ENCODE data around the gene PACS1.
A peak's percentile ranks its signal among the peaks of the same experiment; 100 is the strongest.

Gene PACS1

GRCh38 chr11:66050581-66051231 lies 19.4 kb upstream of the PACS1 start:
- DNase-seq (ENCODE audit: low read depth in 2 of 2), result no peak

DNA sequence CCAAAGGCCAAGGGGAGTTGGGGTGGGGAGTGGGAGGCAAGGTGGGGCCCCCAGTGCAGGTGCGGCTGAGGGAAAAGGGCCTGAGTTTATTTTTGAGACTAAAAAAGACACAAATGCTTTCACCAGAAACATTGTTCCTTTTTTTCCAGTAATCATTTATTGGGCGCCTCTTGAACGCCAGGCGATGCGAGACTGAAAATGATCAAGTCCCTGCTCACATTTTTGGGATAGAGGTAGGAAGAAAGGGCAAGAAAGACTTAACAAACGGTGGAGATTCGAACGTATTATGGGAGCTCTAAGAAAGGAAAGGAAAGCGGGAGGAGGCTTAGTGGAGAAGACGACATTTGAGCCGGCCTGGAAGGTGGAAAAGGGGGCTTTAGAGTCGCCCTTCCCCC lies 18.7 kb upstream of the PACS1 start:
- DNase-seq (ENCODE audit: low read depth in 2 of 2), result no peak

- DNase-seq (ENCODE audit: low read depth in 2 of 2), result peak; percentile 94 to 97
Observed at GRCh38 chr11:66051766-66052663, 18.1 kb upstream of the PACS1 start, which contains the start of gene SF3B2. Gene SF3B2, plus strand, starts transcription at chr11:66052364. Its CDS starts 21 bp downstream, at chr11:66052385.

DNA sequence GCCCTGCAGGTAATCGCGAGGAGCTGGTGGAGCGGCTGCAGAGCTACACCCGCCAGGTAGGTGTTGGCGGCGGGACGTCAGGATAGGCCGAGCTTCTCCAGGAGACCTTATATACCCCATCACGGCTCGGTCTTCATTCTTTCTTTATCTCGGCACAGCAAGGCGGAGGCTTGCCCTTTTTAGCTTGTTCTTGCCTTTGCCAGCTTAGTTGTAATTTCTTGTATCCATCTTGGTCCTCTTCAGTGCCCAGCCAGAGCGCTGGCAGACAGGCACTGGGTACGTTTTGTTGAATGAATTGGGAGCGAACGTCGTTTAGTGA lies 17.4 kb upstream of the PACS1 start:
- no peak for DNase-seq (ENCODE audit: low read depth in 2 of 2)

GRCh38 chr11:66055021-66055420 lies 15.1 kb upstream of the PACS1 start:
- DNase-seq (ENCODE audit: low read depth in 2 of 2), result no peak

GRCh38 chr11:66056501-66056900 lies 13.6 kb upstream of the PACS1 start:
- DNase-seq (ENCODE audit: low read depth in 2 of 2), result no peak

DNA sequence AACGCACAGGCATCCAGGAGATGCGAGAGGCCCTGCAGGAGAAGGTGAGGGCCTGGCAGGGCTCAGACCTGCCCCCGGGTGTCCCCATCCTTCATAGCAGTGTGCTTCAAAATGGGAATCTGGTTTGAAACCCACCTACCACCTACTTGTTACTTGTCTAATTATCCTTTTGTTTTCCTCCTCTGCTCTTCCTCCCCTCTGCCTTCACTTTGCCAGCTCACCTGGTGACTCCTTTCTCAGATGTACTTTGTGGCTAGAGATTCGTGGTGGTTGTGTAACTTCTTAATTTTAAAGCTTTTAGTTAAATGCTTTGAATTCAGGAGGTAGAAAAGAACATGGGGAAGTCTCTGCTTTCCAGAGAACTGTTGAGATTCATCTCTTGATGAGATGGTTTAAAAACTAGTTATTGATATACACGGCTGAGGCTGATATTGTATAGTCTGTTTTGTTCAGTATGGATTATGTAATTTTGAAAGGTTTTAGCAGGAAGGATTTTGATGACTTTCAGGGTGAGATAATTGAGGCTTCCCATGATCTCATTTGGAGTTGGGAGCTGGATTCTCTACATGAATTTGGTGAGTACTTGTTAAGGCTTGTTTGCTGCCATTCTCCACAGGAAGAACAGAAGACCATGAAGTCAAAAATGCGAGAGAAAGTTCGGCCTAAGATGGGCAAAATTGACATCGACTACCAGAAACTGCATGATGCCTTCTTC lies 9.9 kb upstream of the PACS1 start:
- no peak for DNase-seq (ENCODE audit: low read depth in 2 of 2)

GRCh38 chr11:66061268-66061667 lies 8.8 kb upstream of the PACS1 start:
- DNase-seq (ENCODE audit: low read depth in 2 of 2), result no peak

- DNase-seq (ENCODE audit: low read depth in 2 of 2), result no peak
Observed at GRCh38 chr11:66062408-66062807, 7.7 kb upstream of the PACS1 start.

- no peak for DNase-seq (ENCODE audit: low read depth in 2 of 2)
Observed at GRCh38 chr11:66063900-66064299, 6.2 kb upstream of the PACS1 start.

DNA sequence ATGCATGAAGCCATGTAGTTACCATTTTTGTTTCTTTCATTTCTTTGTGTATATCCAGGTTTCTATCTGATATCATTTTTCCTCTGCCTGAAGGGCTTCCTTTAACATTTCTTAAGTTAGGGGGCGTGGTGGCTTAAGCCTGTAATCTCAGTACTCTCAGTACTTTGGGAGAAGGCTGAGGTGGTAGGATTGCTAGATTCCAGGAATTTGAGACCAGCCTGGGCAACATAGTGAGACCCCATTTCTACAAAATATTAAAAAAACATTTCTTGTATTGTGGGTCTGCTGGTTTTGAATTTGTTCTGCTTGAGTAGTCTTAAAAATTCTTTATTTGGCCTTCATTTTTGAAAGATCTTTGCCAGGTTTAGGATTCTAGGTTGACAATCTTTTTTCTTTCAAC lies 5.5 kb upstream of the PACS1 start:
- DNase-seq (ENCODE audit: low read depth in 2 of 2), result no peak

- no peak for DNase-seq (ENCODE audit: low read depth in 2 of 2)
Observed at GRCh38 chr11:66066751-66067150, 3.3 kb upstream of the PACS1 start.

- no peak for DNase-seq (ENCODE audit: low read depth in 2 of 2)
Observed at GRCh38 chr11:66067640-66068039, 2.4 kb upstream of the PACS1 start.

DNA sequence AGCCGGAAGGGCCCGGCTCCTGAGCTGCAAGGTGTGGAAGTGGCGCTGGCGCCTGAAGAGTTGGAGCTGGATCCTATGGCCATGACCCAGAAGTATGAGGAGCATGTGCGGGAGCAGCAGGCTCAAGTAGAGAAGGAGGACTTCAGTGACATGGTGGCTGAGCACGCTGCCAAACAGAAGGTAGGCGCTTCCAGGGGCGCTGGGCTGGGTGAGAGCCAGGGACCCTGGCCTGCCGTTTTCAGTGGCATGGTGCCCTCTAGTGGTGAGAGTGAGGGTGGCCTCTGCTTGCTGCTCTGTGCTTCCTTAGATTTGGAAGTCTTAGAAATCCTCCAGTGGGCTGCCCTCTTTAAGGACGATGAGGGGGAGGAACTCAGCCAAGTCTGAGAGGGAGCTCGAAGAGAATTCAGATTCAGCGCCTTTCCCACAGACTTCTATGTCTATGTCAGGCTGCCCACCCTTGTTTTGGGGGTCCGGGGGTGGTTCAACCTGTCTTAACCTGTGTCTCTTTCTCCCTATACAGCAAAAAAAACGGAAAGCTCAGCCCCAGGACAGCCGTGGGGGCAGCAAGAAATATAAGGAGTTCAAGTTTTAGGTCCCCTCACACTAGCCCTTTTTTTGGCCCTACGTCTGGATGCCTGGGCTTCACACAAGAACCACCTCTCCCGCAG lies 1.8 kb upstream of the PACS1 start:
- DNase-seq (ENCODE audit: low read depth in 2 of 2), result peak in 1 of 2 experiments; percentile 31

DNA sequence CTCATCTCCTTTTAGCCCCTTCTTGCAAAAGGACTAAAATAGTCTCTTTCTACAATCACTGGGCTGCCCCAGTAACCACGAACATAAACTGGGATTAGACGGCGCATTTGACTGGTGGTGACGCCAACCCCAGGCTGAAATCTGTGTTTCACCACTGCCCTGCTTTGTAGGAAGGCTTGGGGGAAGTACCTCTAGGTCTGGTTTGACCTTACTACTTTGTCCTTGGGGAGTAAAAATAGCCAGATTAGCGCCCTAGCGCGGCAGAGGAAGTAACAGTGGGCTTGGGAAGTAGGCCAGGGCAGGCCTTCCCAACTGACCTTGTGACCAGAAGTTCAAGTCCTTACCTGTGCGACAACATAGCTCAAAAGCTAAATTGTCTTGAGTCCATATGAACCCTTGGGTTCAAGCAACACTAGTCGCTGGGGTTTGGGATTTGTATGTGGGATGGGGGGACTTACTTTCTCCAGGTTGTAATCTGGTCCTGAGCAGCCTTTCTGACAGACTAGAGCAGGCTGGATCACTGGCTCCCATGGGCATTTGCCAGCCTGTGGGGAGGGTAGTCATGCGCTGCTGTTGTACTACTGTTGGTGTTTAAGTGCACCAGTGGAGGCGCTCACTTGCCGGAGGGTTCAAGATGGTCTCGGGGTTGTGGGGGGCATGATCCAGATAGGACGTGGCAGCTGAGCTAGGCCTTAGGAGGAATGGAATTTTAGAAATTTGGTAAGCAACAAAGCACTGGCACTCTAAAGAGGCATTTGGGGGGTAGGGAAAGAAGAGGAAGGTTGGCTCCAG lies 953 bp upstream of the PACS1 start:
- DNase-seq (ENCODE audit: low read depth in 2 of 2), result peak in 1 of 2 experiments; percentile 35

DNA sequence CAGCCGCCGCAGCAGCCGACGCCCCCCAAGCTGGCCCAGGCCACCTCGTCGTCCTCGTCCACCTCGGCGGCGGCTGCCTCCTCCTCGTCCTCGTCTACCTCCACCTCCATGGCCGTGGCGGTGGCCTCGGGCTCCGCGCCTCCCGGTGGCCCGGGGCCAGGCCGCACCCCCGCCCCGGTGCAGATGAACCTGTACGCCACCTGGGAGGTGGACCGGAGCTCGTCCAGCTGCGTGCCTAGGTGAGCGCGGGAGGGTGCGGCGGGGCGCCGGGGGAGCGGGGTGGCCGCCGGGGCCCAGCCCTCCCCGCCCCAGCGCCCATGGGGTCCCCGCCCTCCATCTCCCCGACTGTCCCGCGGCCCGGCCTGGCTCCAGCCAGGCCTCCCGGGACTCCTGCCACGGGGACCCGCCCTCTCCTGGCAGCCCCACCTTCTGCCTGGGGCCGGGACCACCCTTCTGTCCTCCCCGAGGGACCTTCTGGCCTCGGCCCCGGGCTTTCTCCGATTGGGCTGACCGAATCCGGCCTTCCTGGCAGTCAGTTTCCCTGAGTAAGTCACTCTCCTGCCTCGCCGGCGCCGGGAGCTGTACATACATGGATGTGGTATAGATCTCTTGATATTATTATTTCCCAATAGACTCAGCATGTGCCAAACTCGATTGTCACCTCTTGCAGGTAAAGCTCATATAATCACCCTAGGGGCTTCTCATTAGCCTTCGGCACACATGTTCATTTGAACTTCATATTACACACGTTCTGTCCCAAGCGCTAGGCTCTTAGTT lies 720 bp downstream of the PACS1 start:
- DNase-seq (ENCODE audit: low read depth in 2 of 2), result no peak

DNA sequence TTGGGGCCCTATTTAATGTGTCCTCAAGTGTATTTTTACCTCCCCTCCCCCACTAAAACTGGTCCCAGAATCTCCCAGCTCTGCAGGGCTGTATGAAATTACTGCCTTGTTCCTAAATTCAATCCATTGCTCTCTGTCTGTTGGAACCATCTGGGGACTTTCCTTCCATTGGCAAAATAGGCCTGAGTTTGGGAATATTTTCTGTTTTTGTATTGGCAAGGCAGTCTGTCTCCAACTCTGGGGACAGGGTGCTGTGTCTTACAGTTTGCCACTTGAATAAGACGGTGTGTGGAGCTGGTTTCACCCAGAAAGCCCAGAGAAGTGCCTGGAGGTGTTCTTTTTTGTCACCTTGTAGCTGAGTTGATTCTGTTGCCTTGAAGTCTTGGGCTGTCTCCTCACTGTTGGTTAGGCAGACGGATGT lies 1.3 kb downstream of the PACS1 start:
- no peak for DNase-seq (ENCODE audit: low read depth in 2 of 2)

DNA sequence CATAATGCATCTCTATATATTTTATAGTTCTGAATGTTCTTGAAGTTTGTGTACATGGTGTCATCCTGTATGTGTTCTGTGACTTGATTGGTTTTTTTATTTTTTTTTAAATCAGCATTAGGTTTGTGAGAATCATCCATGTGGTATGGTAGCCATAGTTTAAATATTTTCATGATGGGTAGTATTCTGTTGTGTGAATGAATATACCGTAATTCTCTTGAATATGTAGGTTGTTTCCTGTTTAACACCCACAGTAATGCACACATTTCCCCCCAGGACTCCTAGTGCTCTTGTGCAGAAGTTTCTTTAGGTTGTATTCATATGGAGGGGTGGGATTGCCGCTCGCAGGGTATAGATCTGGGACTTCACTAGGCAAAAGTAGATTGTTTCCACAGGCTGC lies 2.0 kb downstream of the PACS1 start:
- no peak for DNase-seq (ENCODE audit: low read depth in 2 of 2)

- no peak for DNase-seq (ENCODE audit: low read depth in 2 of 2)
Observed at GRCh38 chr11:66072518-66072917, 2.4 kb downstream of the PACS1 start.

- no peak for DNase-seq (ENCODE audit: low read depth in 2 of 2)
Observed at GRCh38 chr11:66073669-66074068, 3.6 kb downstream of the PACS1 start.

Data from fibroblast of skin of left biceps (primary cell).